Retinal pigment epithelial cell (primary cell): ENCODE measurements around the gene CHST7.

Experiments
- DNase-seq: peaks from one replicate; pipeline ENCODE4 v3.0.0-alpha.2; 2010; ENCODE audit warnings: low read depth
- H3K4me3 ChIP-seq: 2 replicates; pipeline ENCODE4 v1.5.1; 2011; ENCODE audit warnings: mild to moderate bottlenecking, low read length, control low read depth, moderate library complexity
- TF ChIP-seq, protein P1 (sequence below): conservative IDR thresholded peaks from 2 replicates; pipeline ENCODE4 v1.5.1; 2011; ENCODE audit warnings: low read depth, low read length, control low read depth, inconsistent platforms

The CHST7 gene

DNA sequence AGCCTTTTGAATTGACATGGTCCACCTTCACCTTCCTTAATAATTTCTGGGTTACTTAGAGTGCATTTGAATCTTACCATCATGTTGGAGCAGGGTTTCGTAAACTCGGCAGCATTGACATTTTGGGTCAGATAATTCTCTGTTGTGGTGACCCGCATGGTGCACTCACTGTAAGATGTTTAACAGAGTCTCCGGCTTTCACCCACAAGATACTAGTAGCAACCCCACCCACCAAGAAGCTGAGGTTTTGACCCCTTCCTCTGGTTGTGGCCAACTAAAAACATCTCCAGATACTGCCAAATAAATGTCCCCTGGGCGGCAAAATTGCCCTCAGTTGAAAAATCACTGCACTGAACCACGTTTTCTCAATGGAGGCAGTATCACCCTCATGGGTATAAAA is 62.7 kb downstream of the CHST7 start:
- TF ChIP-seq, protein P1, sequence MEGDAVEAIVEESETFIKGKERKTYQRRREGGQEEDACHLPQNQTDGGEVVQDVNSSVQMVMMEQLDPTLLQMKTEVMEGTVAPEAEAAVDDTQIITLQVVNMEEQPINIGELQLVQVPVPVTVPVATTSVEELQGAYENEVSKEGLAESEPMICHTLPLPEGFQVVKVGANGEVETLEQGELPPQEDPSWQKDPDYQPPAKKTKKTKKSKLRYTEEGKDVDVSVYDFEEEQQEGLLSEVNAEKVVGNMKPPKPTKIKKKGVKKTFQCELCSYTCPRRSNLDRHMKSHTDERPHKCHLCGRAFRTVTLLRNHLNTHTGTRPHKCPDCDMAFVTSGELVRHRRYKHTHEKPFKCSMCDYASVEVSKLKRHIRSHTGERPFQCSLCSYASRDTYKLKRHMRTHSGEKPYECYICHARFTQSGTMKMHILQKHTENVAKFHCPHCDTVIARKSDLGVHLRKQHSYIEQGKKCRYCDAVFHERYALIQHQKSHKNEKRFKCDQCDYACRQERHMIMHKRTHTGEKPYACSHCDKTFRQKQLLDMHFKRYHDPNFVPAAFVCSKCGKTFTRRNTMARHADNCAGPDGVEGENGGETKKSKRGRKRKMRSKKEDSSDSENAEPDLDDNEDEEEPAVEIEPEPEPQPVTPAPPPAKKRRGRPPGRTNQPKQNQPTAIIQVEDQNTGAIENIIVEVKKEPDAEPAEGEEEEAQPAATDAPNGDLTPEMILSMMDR, result no peak
- no peak for DNase-seq
- H3K4me3 ChIP-seq, result no peak overlapping the region

DNA sequence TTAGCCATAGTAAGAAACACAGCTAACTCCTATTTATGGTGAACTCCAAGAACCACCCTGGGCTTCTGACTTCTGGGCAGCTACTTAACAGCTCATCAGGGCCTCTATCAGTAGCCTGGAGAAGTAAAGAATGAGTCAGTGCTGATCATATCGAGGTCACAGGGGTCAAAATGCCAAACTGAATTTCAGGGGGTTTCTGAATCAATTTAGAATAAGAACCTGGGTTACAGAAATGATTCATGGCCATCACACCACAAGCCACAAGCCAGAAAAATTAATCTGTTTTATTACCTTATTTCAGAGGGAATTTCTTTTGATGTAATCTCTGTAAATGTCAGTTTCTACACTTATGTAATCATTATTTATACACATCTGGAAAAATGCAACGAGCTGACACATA is 64.4 kb downstream of the CHST7 start:
- no peak for DNase-seq
- TF ChIP-seq, protein P1, result no peak
- H3K4me3 ChIP-seq, result no peak overlapping the region

DNA sequence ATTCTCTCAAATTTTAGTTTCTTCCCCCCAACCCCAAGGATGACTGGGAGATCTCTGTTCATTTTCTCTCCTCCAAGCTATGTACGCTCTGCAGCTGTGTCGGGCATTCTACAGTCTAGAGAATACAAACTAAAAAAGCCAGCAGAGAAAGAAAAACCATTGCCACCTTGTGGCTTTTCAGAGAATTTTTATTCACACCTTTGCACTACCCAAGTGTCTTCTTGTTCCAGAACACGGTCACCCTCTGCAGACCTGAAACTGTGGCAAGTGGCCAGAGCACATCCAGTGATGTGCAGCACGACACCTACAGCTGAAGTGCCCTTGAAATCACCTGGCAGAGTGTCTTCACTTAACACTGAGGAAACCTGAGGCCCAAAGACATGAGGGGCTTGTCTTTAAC is 68.6 kb downstream of the CHST7 start:
- TF ChIP-seq, protein P1, result peak; percentile 37
- no peak for DNase-seq
- no peak overlapping the region for H3K4me3 ChIP-seq

DNA sequence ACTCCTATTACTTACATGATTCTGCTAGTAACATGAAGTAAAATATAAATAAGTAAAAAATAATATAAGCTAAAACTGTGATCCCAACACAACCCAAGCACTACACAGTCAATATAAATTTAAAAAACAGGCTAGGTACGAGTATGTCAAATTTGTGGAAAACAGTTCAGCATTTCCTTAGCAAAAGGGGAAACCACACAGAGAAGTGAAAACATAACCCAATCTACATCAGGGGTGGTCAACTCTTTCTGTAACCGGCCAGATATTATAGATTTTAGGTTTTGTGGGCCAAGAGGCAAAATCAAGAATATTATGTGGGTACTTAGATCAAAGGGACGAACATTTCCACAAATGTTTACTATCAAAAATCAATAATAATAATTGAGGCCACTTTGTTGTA is 70.1 kb downstream of the CHST7 start:
- TF ChIP-seq, protein P1, result no peak
- DNase-seq, result no peak
- H3K4me3 ChIP-seq, result no peak overlapping the region

DNA sequence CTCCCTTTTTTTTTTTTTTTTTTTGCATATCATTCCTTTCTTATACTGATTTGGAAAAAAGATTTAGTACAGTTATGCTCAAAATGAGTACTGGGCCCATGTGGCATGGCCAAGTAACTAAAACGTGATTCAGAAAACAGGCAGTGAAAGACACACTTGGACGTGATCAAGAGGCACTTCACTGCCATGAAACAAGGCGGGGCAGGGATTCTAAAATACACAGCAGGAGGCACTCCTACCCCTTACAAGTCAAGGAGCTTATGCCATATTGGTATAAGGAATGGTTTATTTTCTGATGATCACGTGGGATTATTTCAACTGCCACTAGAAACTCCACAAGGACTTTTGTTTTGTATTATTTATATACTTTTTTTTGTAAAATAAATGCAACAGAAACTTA is 72.0 kb downstream of the CHST7 start:
- no peak for DNase-seq
- H3K4me3 ChIP-seq, result no peak overlapping the region
- TF ChIP-seq, protein P1, result no peak

DNA sequence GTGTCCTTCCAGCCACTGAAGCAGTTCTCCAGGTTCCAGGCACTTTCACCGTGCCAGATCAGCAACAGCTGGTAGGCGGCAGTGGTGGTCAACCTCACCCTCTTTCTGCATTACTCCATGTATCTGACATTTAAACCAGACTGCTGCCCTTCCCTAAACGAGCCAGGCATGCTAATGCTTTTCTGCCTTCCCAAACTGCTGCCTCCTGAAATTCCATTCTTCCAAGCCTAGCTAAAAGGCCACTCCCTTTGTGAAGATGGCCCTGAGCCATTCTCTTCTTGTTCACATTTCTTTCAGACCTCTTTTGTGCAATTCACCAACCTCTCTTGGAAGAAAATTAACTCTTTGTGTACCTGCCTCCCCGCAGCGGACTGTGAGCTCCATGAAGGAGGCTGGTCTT is 73.7 kb downstream of the CHST7 start:
- no peak overlapping the region for H3K4me3 ChIP-seq
- TF ChIP-seq, protein P1, result no peak
- DNase-seq, result no peak
